ENCODE results near the gene MT1E. TPM values are rescaled to one million over a fixed set of nuclear protein-coding genes. Genes with fewer than 3 reads are reported as not detected.

Gene MT1E
- total and polyA plus RNA-seq, 2 of the 8 experiments (the other 6 are each of a cell fraction or from before 2014, with no cell fraction given) = 7.9 to 117 TPM

- Histone ChIP-seq H3K36me3 (ENCODE audit: control insufficient read depth in 2 of 4, insufficient read depth in 4 of 4, low read length in 3 of 4) (no peaks in the 10 kb centered on the region), H3K23ac (ENCODE audit: insufficient read length) (no peak within 1 kb of the TSS), H3K9me3 (ENCODE audit: insufficient read depth in 2 of 2, low read depth in 1 of 2, low read length in 1 of 2) (no peaks in the 10 kb centered on the region), H4K8ac (ENCODE audit: extremely low read depth, insufficient read depth, low read length) (peak within 1 kb of the TSS; percentile 28; the same call in 1 of the 2 replicates), H2AFZ (ENCODE audit: low read length) (peak within 1 kb of the TSS; percentile 43; the same call in 1 of the 2 replicates), H3K9ac (replicated peaks in 1 of 4; ENCODE audit: extremely low read depth in 1 of 4, low read depth in 3 of 4, low read length in 3 of 4) (no peak within 1 kb of the TSS; a peak in 1 of 7 replicates), H3K27me3 (replicated peaks in 1 of 4; ENCODE audit: control insufficient read depth in 3 of 4, extremely low read depth in 1 of 4, insufficient read depth in 3 of 4, low read length in 3 of 4) (peaks cover 27 to 64% (median 52%) of the 10 kb centered on the region in 4 experiments), H3K27ac (ENCODE audit: low read depth, low read length) (no peak within 1 kb of the TSS), H4K91ac (replicated peaks; ENCODE audit: insufficient read length, low read length) (no peak within 1 kb of the TSS), H2BK5ac (ENCODE audit: low read depth, low read length) (no peak within 1 kb of the TSS), H2BK12ac (ENCODE audit: low read depth, low read length) (peak within 1 kb of the TSS; percentile 95), H3K23me2 (ENCODE audit: low read depth, low read length) (peaks cover 11% of the 10 kb centered on the region; the same call in 1 of the 2 replicates), H3K79me1 (ENCODE audit: low read depth, low read length) (no peaks in the 10 kb centered on the region), H4K5ac (ENCODE audit: insufficient read length, low read depth, low read length) (no peak within 1 kb of the TSS), H2AK5ac (ENCODE audit: low read depth, low read length) (peak within 1 kb of the TSS; percentile 97), H3K18ac (ENCODE audit: extremely low read depth, low read length) (0 out of 2 replicates have a peak within 1 kb of the TSS, but pooled peaks have one; percentile 66), H3K56ac (replicated peaks; ENCODE audit: insufficient read length, low read depth, low read length) (no peak within 1 kb of the TSS), H3K4ac (replicated peaks; ENCODE audit: insufficient read length, low read depth, low read length) (no peak within 1 kb of the TSS), H3K79me2 (ENCODE audit: control insufficient read depth in 1 of 2, insufficient read depth in 2 of 2, low read length in 2 of 2) (no peaks in the 10 kb centered on the region), H3K14ac (ENCODE audit: insufficient read length) (no peak within 1 kb of the TSS), H2BK120ac (replicated peaks; ENCODE audit: low read depth, low read length) (no peak within 1 kb of the TSS), H2BK20ac (ENCODE audit: low read length) (peak within 1 kb of the TSS; percentile 66; the same call in 1 of the 2 replicates), H4K20me1 (replicated peaks in 1 of 2; ENCODE audit: control insufficient read depth in 1 of 2, insufficient read depth in 2 of 2, low read length in 2 of 2) (peaks cover 0 to 2% of the 10 kb centered on the region in 2 experiments), H3K4me2 (ENCODE audit: insufficient read depth in 1 of 2, low read depth in 2 of 2, low read length in 2 of 2) (peak within 1 kb of the TSS; percentile 70 to 77), H3K4me1 (replicated peaks in 1 of 4; ENCODE audit: control insufficient read depth in 3 of 4, insufficient read depth in 4 of 4, low read length in 3 of 4) (peaks cover 7 to 21% (median 10%) of the 10 kb centered on the region in 4 experiments), H2BK15ac (ENCODE audit: low read length) (peak within 1 kb of the TSS; percentile 93; the same call in 1 of the 2 replicates), H3K4me3 (ENCODE audit: extremely low read depth in 1 of 4, insufficient read depth in 2 of 4, low read depth in 3 of 4, low read length in 4 of 4) (peak within 1 kb of the TSS; percentile 35 to 62 (median 47))
- DNase-seq (ENCODE audit: low read depth in 1 of 2, low spot score in 2 of 2) (peak in 1 of 2 experiments; percentile 74), FAIRE-seq (no peak)
- CTCF ChIA-PET (ENCODE audit: partially characterized antibody) = interaction anchor here (1.3 to 9.2 kb wide), 4 partner anchors 9 to 94 kb away, joined by 4 to 85 read pairs (median 4); no protein-coding TSS in a partner anchor
- POLR2A ChIA-PET (ENCODE audit: partially characterized antibody) = interaction anchor here (0.6 to 8.0 kb wide), 12 partner anchors 9 to 93 kb away, joined by 3 to 66 read pairs (median 3); partner anchors contain the start of genes BBS2, MT1E and MT1H
- WGBS, 2 experiments (ENCODE audit: extremely low coverage in 1 of 2, insufficient coverage in 1 of 2, insufficient read length in 1 of 2, insufficient replicate concordance in 2 of 2, low coverage in 1 of 2, low lambda C conversion rate in 2 of 2, missing lambda C conversion rate in 1 of 2) = 11% methylated on average over 34 of the region's 62 CpGs; no CpG with 5 or more reads in 1 of the 2 experiments
- TF ChIP-seq TAF1 (IDR thresholded peaks at IDR 0.05; ENCODE audit: low read depth, low read length) = no peak
- TF ChIP-seq KDM4A (IDR thresholded peaks at IDR 0.05; ENCODE audit: low read depth, low read length, severe bottlenecking) = peak; percentile 66
- TF ChIP-seq MAX (IDR thresholded peaks at IDR 0.05) = 0 out of 2 replicates have a peak, but pooled peaks have one; percentile 45
- TF ChIP-seq POU5F1 (IDR thresholded peaks at IDR 0.05; ENCODE audit: low read depth, low read length) = no peak
- 0 out of 2 replicates have a peak, but pooled peaks have one; percentile 7 for TF ChIP-seq TEAD4 (IDR thresholded peaks at IDR 0.05; ENCODE audit: low read depth, low read length)
- TF ChIP-seq MAFK (IDR thresholded peaks at IDR 0.05; ENCODE audit: low read depth, low read length) = no peak
Measured at GRCh38 chr16:56608043-56608875, 17.3 kb upstream of the MT1E start, which contains the start of gene MT2A. Gene MT2A (plus strand): TSS chr16:56608584. CDS start chr16:56608656, 72 bp downstream.
